ENCODE data around the gene STK24.

Gene STK24

GRCh38 chr13:98509271-98510155 lies 67.4 kb downstream of the STK24 start:
- DNase-seq (ENCODE audit: low spot score): peak; percentile 89

- peak; percentile 78 for DNase-seq (ENCODE audit: low spot score)
These were observed 68.2 kb downstream of the STK24 start for GRCh38 chr13:98508685-98509084.

GRCh38 chr13:98508280-98508679 lies 68.6 kb downstream of the STK24 start:
- no peak for DNase-seq (ENCODE audit: low spot score)

GRCh38 chr13:98507282-98507797 lies 69.6 kb downstream of the STK24 start:
- peak; percentile 72 for DNase-seq (ENCODE audit: low spot score)

GRCh38 chr13:98506728-98507230 lies 70.1 kb downstream of the STK24 start:
- DNase-seq (ENCODE audit: low spot score): no peak

- no peak for DNase-seq (ENCODE audit: low spot score)
These were observed 70.6 kb downstream of the STK24 start for GRCh38 chr13:98506322-98506721.

GRCh38 chr13:98505217-98505616 lies 71.7 kb downstream of the STK24 start:
- DNase-seq (ENCODE audit: low spot score): no peak

- DNase-seq (ENCODE audit: low spot score): no peak
These were observed 72.4 kb downstream of the STK24 start for GRCh38 chr13:98504371-98504963.

GRCh38 chr13:98504029-98504351 lies 72.9 kb downstream of the STK24 start:
- DNase-seq (ENCODE audit: low spot score): no peak

- DNase-seq (ENCODE audit: low spot score): no peak
These were observed 73.5 kb downstream of the STK24 start for GRCh38 chr13:98503175-98504028.

- no peak for DNase-seq (ENCODE audit: low spot score)
These were observed 75.9 kb downstream of the STK24 start for GRCh38 chr13:98500963-98501421.

- no peak for DNase-seq (ENCODE audit: low spot score)
These were observed 79.9 kb downstream of the STK24 start for GRCh38 chr13:98496966-98497365.

GRCh38 chr13:98496479-98496791 lies 80.5 kb downstream of the STK24 start:
- DNase-seq (ENCODE audit: low spot score): no peak

GRCh38 chr13:98495627-98496478 lies 81.1 kb downstream of the STK24 start:
- DNase-seq (ENCODE audit: low spot score): peak; percentile 35

GRCh38 chr13:98494769-98495168 lies 82.1 kb downstream of the STK24 start:
- DNase-seq (ENCODE audit: low spot score): no peak

GRCh38 chr13:98493042-98493712 lies 83.7 kb downstream of the STK24 start:
- no peak for DNase-seq (ENCODE audit: low spot score)

- peak; percentile 34 for DNase-seq (ENCODE audit: low spot score)
These were observed 84.4 kb downstream of the STK24 start for GRCh38 chr13:98492335-98493041.

GRCh38 chr13:98490866-98491265 lies 86.0 kb downstream of the STK24 start:
- no peak for DNase-seq (ENCODE audit: low spot score)

GRCh38 chr13:98490195-98490836 lies 86.6 kb downstream of the STK24 start:
- no peak for DNase-seq (ENCODE audit: low spot score)

Data from LoVo (cell line).